IPS-NIHi11 (cell line): ENCODE data around the gene PDHX.

ENCODE experiments used
- DNase-seq: peaks from one replicate; pipeline ENCODE4 v3.0.0; 2012; ENCODE audit warnings: mixed read lengths, low spot score

PDHX gene

DNA sequence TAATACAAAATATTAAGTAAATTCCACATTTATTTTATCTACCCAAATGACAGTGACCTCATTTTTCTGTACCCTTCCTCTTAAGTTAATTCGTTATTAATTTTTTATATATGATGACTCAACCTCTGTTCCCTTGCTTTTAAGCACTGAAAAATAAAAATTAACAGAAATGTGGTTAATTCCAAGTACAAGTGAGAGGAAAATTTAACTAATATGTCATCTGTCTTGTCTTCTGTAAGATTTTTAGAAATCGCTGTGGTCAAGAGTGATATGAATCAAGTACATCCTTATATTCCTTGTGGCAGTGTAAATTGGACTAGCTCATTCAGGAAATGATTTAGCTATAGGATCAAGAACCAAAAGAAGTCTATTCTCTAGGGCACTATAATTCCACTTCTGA is 74.5 kb downstream of the PDHX start:
- no peak for DNase-seq

DNA sequence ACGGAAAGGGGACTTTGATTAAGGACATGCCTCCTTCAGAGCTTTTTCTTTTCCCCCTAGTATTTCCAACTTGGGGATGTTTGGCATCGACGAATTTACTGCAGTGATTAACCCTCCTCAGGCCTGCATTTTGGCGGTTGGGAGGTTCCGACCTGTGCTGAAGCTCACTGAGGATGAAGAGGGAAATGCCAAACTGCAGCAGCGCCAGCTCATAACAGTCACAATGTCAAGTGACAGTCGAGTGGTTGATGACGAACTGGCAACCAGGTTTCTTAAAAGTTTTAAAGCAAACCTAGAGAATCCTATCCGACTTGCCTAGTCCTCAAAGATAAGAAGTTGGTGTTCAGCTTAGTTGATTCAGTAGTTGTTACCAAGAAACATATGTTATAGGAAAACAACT is 78.4 kb downstream of the PDHX start:
- no peak for DNase-seq

DNA sequence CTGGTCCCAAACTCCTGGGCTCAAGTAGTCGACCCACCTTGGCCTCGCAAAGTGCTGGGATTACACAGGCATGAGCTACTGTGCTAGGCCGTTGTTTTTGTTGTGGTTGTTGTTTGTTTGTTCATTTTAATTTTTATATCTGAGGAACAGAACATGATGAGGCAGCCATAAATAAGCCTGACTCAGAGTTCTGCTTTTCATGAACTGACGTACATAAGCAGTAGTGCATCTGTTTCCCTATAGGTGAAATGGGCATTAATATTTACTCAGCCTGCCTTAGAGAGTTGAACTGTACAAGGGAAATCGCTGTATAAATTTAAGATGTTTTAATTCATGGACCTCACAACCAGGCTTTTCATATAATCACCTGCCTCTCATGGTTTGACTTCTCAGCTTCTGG is 80.5 kb downstream of the PDHX start:
- DNase-seq: no peak

- DNase-seq: no peak
Measured at GRCh38 chr11:34997952-34998528, 81.6 kb downstream of the PDHX start.

GRCh38 chr11:34999453-34999852 is 83.0 kb downstream of the PDHX start:
- no peak for DNase-seq

DNA sequence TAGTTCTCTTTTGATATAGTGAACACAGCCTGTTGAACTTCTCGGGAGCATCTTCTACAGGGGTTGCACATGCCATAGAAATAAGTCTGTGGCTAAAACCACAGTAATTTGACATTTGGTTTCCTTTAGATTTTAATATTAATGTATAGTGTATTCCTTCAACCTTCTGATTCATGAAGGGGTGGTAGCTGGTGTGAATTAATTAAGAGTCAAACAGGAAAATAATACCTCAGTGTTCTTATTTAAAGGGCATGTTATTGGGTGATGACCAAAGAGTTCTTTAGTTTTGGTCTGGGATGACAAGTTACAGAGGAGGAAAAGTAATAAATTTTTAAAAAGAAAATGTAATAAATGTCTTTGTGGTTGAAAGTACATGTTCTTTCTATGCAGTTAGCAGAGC is 86.8 kb downstream of the PDHX start:
- DNase-seq: no peak

GRCh38 chr11:35003658-35004057 is 87.2 kb downstream of the PDHX start:
- DNase-seq: no peak

- no peak for DNase-seq
Measured at GRCh38 chr11:35005141-35005780, 88.8 kb downstream of the PDHX start.

- DNase-seq: no peak
Measured at GRCh38 chr11:35006389-35007128, 90.1 kb downstream of the PDHX start.

GRCh38 chr11:35007277-35007676 is 90.9 kb downstream of the PDHX start:
- no peak for DNase-seq

DNA sequence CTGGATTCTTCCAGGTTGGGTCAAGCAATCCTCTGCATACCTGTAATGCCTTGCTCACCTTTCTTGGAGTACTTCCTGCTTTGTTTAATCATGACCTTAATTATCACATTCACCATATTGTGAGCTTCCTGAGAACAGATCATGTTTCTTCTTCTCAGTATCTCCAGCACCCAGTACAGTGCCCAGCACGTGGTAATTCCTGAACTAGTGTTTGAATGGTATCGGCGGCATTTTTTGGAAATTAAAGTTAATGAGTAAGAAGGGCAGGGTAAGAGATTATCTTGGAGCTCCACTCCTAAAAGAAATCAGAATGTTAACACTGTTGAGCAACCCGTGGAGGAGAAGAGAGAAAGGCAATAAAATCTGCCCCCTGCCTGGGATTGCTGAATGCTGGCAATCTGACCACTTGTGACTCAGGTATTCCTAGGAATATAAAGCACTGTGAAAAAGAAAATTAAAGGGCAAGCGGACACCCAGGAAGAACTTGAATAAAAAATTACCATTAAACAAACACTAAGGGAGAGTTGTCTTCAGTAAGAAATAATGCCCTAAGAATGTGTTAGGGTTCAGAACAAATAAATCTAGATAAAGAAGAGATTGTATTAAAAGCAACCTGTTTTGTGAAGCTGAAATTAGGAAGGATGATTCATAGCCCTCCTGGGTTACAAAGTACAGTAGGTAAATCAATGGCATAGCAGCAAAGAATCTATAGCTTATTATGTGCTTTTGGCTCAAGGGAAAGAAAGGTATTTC is 92.9 kb downstream of the PDHX start:
- DNase-seq: peak; percentile 32

GRCh38 chr11:35009944-35010342 is 93.5 kb downstream of the PDHX start:
- DNase-seq: no peak

- DNase-seq: no peak
Measured at GRCh38 chr11:35010654-35011053, 94.2 kb downstream of the PDHX start.

DNA sequence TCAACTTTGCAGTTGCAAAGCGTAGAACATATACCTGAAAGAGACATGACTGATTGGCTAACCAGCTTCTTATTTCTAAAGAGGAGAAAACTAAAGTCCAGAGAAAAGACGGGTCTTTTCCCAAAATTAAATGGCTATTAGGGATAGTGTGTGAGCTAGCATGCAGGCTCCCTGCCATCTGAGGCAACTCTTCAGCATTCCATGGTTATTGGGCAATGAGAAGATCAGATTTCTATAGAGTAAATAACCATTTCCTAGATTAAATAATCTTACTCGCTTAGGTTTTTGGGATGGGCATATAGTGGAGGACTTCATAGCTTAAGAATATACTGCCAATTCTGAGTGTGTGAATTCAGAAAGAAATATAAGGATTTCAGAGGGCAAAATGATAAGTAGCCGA is 95.0 kb downstream of the PDHX start:
- DNase-seq: no peak

- DNase-seq: no peak
Measured at GRCh38 chr11:35011944-35012343, 95.5 kb downstream of the PDHX start.

- DNase-seq: no peak
Measured at GRCh38 chr11:35012467-35013191, 96.2 kb downstream of the PDHX start.

DNA sequence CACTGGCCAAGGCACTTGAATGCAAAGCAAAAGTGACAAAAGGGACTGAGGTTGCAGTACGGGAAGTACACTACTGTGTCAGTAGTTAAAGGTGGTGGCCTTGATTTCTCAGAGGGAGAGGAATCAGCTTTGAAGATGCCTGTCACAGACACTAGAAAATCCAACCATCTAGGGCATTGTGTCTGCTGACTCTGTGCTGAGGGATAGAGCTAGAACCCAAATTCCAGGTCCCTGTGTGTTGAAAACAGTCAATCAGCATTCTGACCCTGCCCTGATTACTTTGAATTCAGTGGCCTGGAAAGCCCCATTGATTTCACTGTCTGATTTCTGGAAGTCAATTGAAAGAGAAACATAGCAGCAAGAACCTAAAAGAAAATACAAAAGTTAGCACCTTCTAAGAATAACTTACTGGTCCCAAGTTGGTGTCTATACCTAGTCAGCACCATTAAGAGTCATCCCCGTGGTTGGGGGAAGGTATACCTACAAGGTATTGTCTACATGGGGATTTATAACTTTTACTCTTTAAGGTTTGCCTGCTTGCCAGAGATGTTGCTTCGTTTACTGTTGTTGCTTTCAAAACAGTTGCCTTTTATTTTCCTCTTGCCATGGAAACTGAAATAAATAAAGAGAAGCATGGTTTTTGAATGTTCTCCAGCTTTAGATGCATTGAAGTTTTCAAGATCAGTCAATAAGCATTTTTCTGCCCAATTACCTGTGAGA is 97.3 kb downstream of the PDHX start:
- DNase-seq: no peak

DNA sequence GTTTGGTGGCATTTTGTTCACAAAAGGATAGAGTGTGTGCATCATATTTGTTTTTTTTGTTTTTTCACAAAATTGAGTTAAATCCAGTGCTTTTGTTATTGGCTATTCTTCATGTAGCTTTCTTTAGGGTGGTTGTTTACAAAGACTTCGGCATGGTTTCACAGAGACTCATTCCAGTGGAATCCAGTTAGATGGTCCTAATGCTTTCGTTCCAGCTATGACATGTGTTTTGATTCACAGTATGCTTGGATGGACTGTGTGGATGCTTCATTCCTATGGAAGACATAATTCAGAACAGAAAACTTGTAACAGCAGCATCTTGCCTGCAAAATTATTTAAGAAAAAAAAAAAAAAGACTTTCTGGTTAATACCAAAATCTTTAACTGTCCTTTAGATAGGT is 97.9 kb downstream of the PDHX start:
- no peak for DNase-seq

GRCh38 chr11:35015621-35016387 is 99.4 kb downstream of the PDHX start:
- DNase-seq: no peak

- no peak for DNase-seq
Measured at GRCh38 chr11:35016916-35017315, 100.5 kb downstream of the PDHX start.
